Heart right ventricle (tissue), 16 donors: ENCODE data around the gene COPS6. TPM values are rescaled to one million over a fixed set of nuclear protein-coding genes. Genes with fewer than 3 reads are reported as not detected.

Experiments used
- ATAC-seq, 8 donors: fragments of 200-7000 bp; cut with Tn5 transposase; one replicate each; pipeline ENCODE4 v1.9.1; 2020; ENCODE audit warnings: mild to moderate bottlenecking in 8 of 8, moderate library complexity in 8 of 8, moderate number of reproducible peaks in 1 of 8
- DNase-seq, 2 donors: peaks; one replicate each; pipeline ENCODE4 v3.0.0-alpha.2; 2020
- H3K27ac ChIP-seq, 10 donors: fragments of 200-600 bp; sonication (generic) in 2 of 10; one replicate each; pipeline versions ENCODE4 v1.5.0 to v1.8.0; 2020 to 2022; ENCODE audit warnings: mild to moderate bottlenecking in 3 of 10
- H3K27me3 ChIP-seq, 7 donors: fragments of 200-600 bp; one replicate each; pipeline ENCODE4 v1.8.0; 2021 to 2022; ENCODE audit warnings: mild to moderate bottlenecking in 2 of 7
- H3K36me3 ChIP-seq, 9 donors: fragments of 200-600 bp; sonication (generic) in 1 of 9; one replicate each; pipeline versions ENCODE4 v1.5.0 to v1.8.0; 2020 to 2022; ENCODE audit warnings: mild to moderate bottlenecking in 2 of 9
- H3K4me1 ChIP-seq, 9 donors: fragments of 200-600 bp; sonication (generic) in 1 of 9; one replicate each; pipeline versions ENCODE4 v1.5.0 to v1.8.0; 2020 to 2022; ENCODE audit warnings: mild to moderate bottlenecking in 4 of 9
- H3K4me3 ChIP-seq, 10 donors: fragments of 200-600 bp; sonication (generic) in 2 of 10; one replicate each; pipeline versions ENCODE4 v1.5.0 to v1.8.0; 2020 to 2022; ENCODE audit warnings: mild to moderate bottlenecking in 7 of 10, moderate library complexity in 2 of 10
- H3K9me3 ChIP-seq, 11 donors: fragments of 200-600 bp in 10 of 11; sonication (generic) in 2 of 11; one replicate each; pipeline versions ENCODE4 v1.5.0 to v1.8.0; 2013 to 2022; ENCODE audit warnings: mild to moderate bottlenecking in 2 of 11, control low read depth in 1 of 11, moderate library complexity in 1 of 11
- CTCF ChIP-seq, 9 donors: fragments of 200-600 bp; sonication (generic) in 2 of 9; IDR thresholded peaks; one replicate each; pipeline versions ENCODE4 v1.5.0 to v1.8.0; 2021 to 2022; ENCODE audit warnings: antibody characterized with exemption in 9 of 9, mild to moderate bottlenecking in 5 of 9, moderate library complexity in 1 of 9
- WGBS, 2 donors: extraction: QIAGEN DNeasy Blood & Tissue Kit; methylation state at CpG; one replicate each; pipeline ENCODE4 v1.1.7; 2013; ENCODE audit warnings: inconsistent platforms in 1 of 2; 5-methylcytosine and 5-hydroxymethylcytosine counted together
- intact Hi-C, 10 donors: fragments of 100-400 bp; cut with DNase I; formaldehyde crosslinking; loops; one replicate each; pipeline versions ENCODE4 v1.11.1 to v1.14.2; 2022
- polyA plus RNA-seq, 2 donors: library from polyadenylated mRNA; stranded (reverse); fragments of 200-250 nt; gene quantifications; one replicate each; pipeline ENCODE4 v1.2.3, GENCODE V29; 2013
- total RNA-seq, 10 donors: library from RNA; stranded (reverse); fragmentation: NEBNext Ultra II Directional in 3 of 10; extraction: Animal tissue kit (Norgen Biotek cat#: 25700) in 3 of 10; gene quantifications; one replicate each; pipeline versions ENCODE4 v1.2.1 to v1.2.4, GENCODE V29; 2021 to 2023
- donor health status: Arrhythmogenic right ventricular cardiomyopathy.
- donor health status: ischemic (EF 13 %, LVEDD 7.1; RV severe dilation, severe dysfunction).
- donor health status: healthy with polysubstance abuse.
- donor health status: DM: no; HTN: yes; CAD: no.
- donor health status: DM: no; HTN: no; CAD: no.
- donor health status: ischemic (EF 25% LVEDD 6.9; RV normal size, moderate dysfunction).
- donor health status: ischemic (EF 25% LVEDD 5.7; RV mildly dilated, moderate dysfunction).
- donor health status: healthy.
- donor health status: DM: yes; HTN: yes; CAD: no.
- donor health status: Ischemic cardiomyopathy.
- donor health status: ischemic (EF 35%, LVEDD 5.7; RV mildly dilated, moderate dysfunction).
- donor health status: nonischemic (EF 11% LVEDD 7.7; RV severe dilation, severe dysfunction).
- donor health status: DM: yes; HTN: yes; CAD: no.
- donor health status: PGD.
- donor health status: ischemic (EF 29% LVEDD 5.4; RV normal size, mild dysfunction).
- donor health status: nonischemic (EF 23%, LVEDD 6.1; RV moderate dilation, normal function).

Gene COPS6
- total and polyA plus RNA-seq, 12 donors: 106 to 135 (median 116) TPM

GRCh38 chr7:100115026-100115425, 26.3 kb downstream of the COPS6 start:
- H3K27ac ChIP-seq: no peak overlapping the region
- intact Hi-C loops: no loop called here
- 88 to 91% methylated on average over 7 of the region's 7 CpGs for WGBS, 2 donors
- H3K27me3 ChIP-seq: no peaks in the 10 kb centered on the region
- no peak overlapping the region for H3K4me3 ChIP-seq
- no peaks in the 10 kb centered on the region for H3K9me3 ChIP-seq
- no peak for TF ChIP-seq CTCF (IDR thresholded peaks at IDR 0.05)
- DNase-seq (no peak), ATAC-seq (no peak)
- H3K36me3 ChIP-seq: peaks cover 0 to 53% (median 18%) of the 10 kb centered on the region in 9 donors
- H3K4me1 ChIP-seq: peaks cover under 1 to 12% (median 8%) of the 10 kb centered on the region in 9 donors

- Histone ChIP-seq H3K36me3 (peaks cover 0 to 28% (median 0%) of the 10 kb centered on the region in 9 donors), H3K4me1 (peaks cover 5 to 21% (median 17%) of the 10 kb centered on the region in 9 donors), H3K9me3 (no peaks in the 10 kb centered on the region), H3K4me3 (peak overlapping the region; percentile 51 to 86 (median 74)), H3K27me3 (no peaks in the 10 kb centered on the region), H3K27ac (peak overlapping the region in 9 of 10 donors; percentile 83 to 94 (median 87))
- WGBS, 2 donors: 22 to 24% methylated on average over 18 of the region's 18 CpGs
- intact Hi-C loops: loop anchor here in 3 of 10 donors (1.0 to 2.0 kb wide), 2 partner anchors 17 to 18 kb away; partner anchors contain the start of genes AP4M1 (in 3 of the 3) and MCM7 (in 3 of the 3)
- DNase-seq (no peak), ATAC-seq (no peak)
- TF ChIP-seq CTCF (IDR thresholded peaks at IDR 0.05): no peak
Observed at GRCh38 chr7:100118388-100119071, 29.8 kb downstream of the COPS6 start.

- Histone ChIP-seq H3K27me3 (no peaks in the 10 kb centered on the region), H3K36me3 (peaks cover 0 to 25% (median 0%) of the 10 kb centered on the region in 9 donors), H3K4me1 (peaks cover 5 to 21% (median 17%) of the 10 kb centered on the region in 9 donors), H3K9me3 (no peaks in the 10 kb centered on the region), H3K4me3 (peak within 1 kb of the TSS; percentile 51 to 86 (median 74)), H3K27ac (peak within 1 kb of the TSS; percentile 83 to 94 (median 89))
- intact Hi-C loops: loop anchor here in 3 of 10 donors (1.0 to 2.0 kb wide), 2 partner anchors 18 to 19 kb away; partner anchors contain the start of genes AP4M1 (in 3 of the 3) and MCM7 (in 3 of the 3)
- 0% methylated on average over 49 of the region's 49 CpGs for WGBS, 2 donors
- peak; percentile 96 to 97 for DNase-seq
- TF ChIP-seq CTCF (IDR thresholded peaks at IDR 0.05): peak in 1 of 9 donors; percentile 3
- peak; percentile 91 to 98 (median 95) for ATAC-seq
Observed at GRCh38 chr7:100119072-100119969, 30.6 kb downstream of the COPS6 start, which contains the start of the genes CNPY4 and TAF6. TSS of gene CNPY4 (plus strand) at chr7:100119634. CDS start at chr7:100119745, 111 bp downstream. TSS of gene TAF6 (minus strand) at chr7:100119358. CDS start at chr7:100114209, 5,149 bp downstream.
